Osteocyte (in vitro differentiated cells): Measurements from ENCODE around the gene DYRK2. TPM values are rescaled to one million over a fixed set of nuclear protein-coding genes. Genes with fewer than 3 reads are reported as not detected.

Experiments
- DNase-seq: peaks from one replicate; pipeline ENCODE4 v3.0.0; 2021; ENCODE audit warnings: mixed read lengths; ENCODE audit not compliant: unreplicated experiment; ENCODE audit errors: extremely low spot score
- H3K27ac Mint-ChIP-seq: one replicate; pipeline ENCODE4 v1.8.0; 2021; ENCODE audit warnings: mild to moderate bottlenecking, mixed read lengths; ENCODE audit not compliant: unreplicated experiment
- H3K27me3 Mint-ChIP-seq: one replicate; pipeline ENCODE4 v1.8.0; 2021; ENCODE audit warnings: mixed read lengths; ENCODE audit not compliant: unreplicated experiment
- H3K36me3 Mint-ChIP-seq: one replicate; pipeline ENCODE4 v1.8.0; 2021; ENCODE audit warnings: mixed read lengths; ENCODE audit not compliant: unreplicated experiment
- H3K4me1 Mint-ChIP-seq: one replicate; pipeline ENCODE4 v1.8.0; 2021; ENCODE audit warnings: mixed read lengths; ENCODE audit not compliant: unreplicated experiment
- H3K4me3 Mint-ChIP-seq: one replicate; pipeline ENCODE4 v1.8.0; 2021; ENCODE audit warnings: mild to moderate bottlenecking, moderate library complexity, mixed read lengths; ENCODE audit not compliant: unreplicated experiment
- H3K9me3 Mint-ChIP-seq: one replicate; pipeline ENCODE4 v1.8.0; 2021; ENCODE audit warnings: mixed read lengths; ENCODE audit not compliant: unreplicated experiment
- CTCF ChIP-seq: fragments of 200-600 bp; sonication (generic); IDR thresholded peaks from 2 replicates; pipeline ENCODE4 v1.5.0; 2021; ENCODE audit warnings: antibody characterized with exemption, mild to moderate bottlenecking, moderate library complexity
- total RNA-seq: library from RNA; stranded (reverse); gene quantifications from 2 replicates; pipeline ENCODE4 v1.2.1, GENCODE V29; 2021

Gene DYRK2
- total RNA-seq, 1 donor from 2014 or later, result 28.9 TPM

- Mint-ChIP-seq H3K27me3 (no peaks in the 10 kb centered on the region), H3K27ac (no peak overlapping the region), H3K4me3 (no peak overlapping the region), H3K36me3 (peaks cover 5% of the 10 kb centered on the region), H3K4me1 (peaks cover 24% of the 10 kb centered on the region), H3K9me3 (peaks cover 14% of the 10 kb centered on the region)
- no peak for DNase-seq
- no peak for TF ChIP-seq CTCF
These were observed 25.9 kb downstream of the DYRK2 start for GRCh38 chr12:67674417-67674816.

GRCh38 chr12:67676624-67677023 lies 28.1 kb downstream of the DYRK2 start:
- H3K36me3 Mint-ChIP-seq, result peaks cover 5% of the 10 kb centered on the region
- no peak for TF ChIP-seq CTCF
- H3K9me3 Mint-ChIP-seq, result peaks cover 14% of the 10 kb centered on the region
- H3K4me1 Mint-ChIP-seq, result peaks cover 34% of the 10 kb centered on the region
- H3K27me3 Mint-ChIP-seq, result no peaks in the 10 kb centered on the region
- no peak overlapping the region for H3K4me3 Mint-ChIP-seq
- no peak overlapping the region for H3K27ac Mint-ChIP-seq
- DNase-seq, result no peak

GRCh38 chr12:67677166-67677565 lies 28.6 kb downstream of the DYRK2 start:
- Mint-ChIP-seq H3K4me1 (peaks cover 40% of the 10 kb centered on the region), H3K27ac (no peak overlapping the region), H3K27me3 (no peaks in the 10 kb centered on the region), H3K4me3 (no peak overlapping the region), H3K36me3 (peaks cover 5% of the 10 kb centered on the region), H3K9me3 (peaks cover 19% of the 10 kb centered on the region)
- TF ChIP-seq CTCF, result no peak
- DNase-seq, result no peak

GRCh38 chr12:67681105-67681778 lies 32.7 kb downstream of the DYRK2 start:
- Mint-ChIP-seq H3K36me3 (no peaks in the 10 kb centered on the region), H3K4me1 (peaks cover 46% of the 10 kb centered on the region), H3K27ac (peak overlapping the region; percentile 95), H3K4me3 (peak overlapping the region; percentile 34), H3K27me3 (no peaks in the 10 kb centered on the region), H3K9me3 (peaks cover 13% of the 10 kb centered on the region)
- no peak for DNase-seq
- TF ChIP-seq CTCF, result no peak

- no peak for TF ChIP-seq CTCF
- no peak for DNase-seq
- Mint-ChIP-seq H3K4me3 (no peak overlapping the region), H3K27me3 (no peaks in the 10 kb centered on the region), H3K36me3 (no peaks in the 10 kb centered on the region), H3K4me1 (peaks cover 46% of the 10 kb centered on the region), H3K9me3 (peaks cover 13% of the 10 kb centered on the region), H3K27ac (peak overlapping the region; percentile 95)
These were observed 33.5 kb downstream of the DYRK2 start for GRCh38 chr12:67681941-67682620.
